ENCODE measurements around the gene SLC49A3.
"Not testable (repeated sequence)": the region's sequence is repeated elsewhere in the genome, so short reads cannot be mapped to it uniquely, and the experiment has no call there.

Gene SLC49A3

GRCh38 chr4:680928-681645 is 7.9 kb downstream of the SLC49A3 start:
- DNase-seq (ENCODE audit: low spot score) = no peak

GRCh38 chr4:680551-680927 is 8.4 kb downstream of the SLC49A3 start:
- no peak for DNase-seq (ENCODE audit: low spot score)

- DNase-seq (ENCODE audit: low spot score) = no peak
Measured at GRCh38 chr4:680091-680490, 8.9 kb downstream of the SLC49A3 start.

- DNase-seq (ENCODE audit: low spot score) = no peak
Measured at GRCh38 chr4:679629-680028, 9.3 kb downstream of the SLC49A3 start.

- DNase-seq (ENCODE audit: low spot score) = no peak
Measured at GRCh38 chr4:679104-679481, 9.9 kb downstream of the SLC49A3 start.

GRCh38 chr4:678331-679103 is 10.4 kb downstream of the SLC49A3 start:
- no peak for DNase-seq (ENCODE audit: low spot score)

- peak; percentile 78 for DNase-seq (ENCODE audit: low spot score)
Measured at GRCh38 chr4:677431-678293, 11.3 kb downstream of the SLC49A3 start.

GRCh38 chr4:676871-677235 is 12.1 kb downstream of the SLC49A3 start:
- no peak for DNase-seq (ENCODE audit: low spot score)

GRCh38 chr4:675980-676870 is 12.7 kb downstream of the SLC49A3 start:
- no peak for DNase-seq (ENCODE audit: low spot score)

- DNase-seq (ENCODE audit: low spot score) = no peak
Measured at GRCh38 chr4:675036-675882, 13.7 kb downstream of the SLC49A3 start.

- DNase-seq (ENCODE audit: low spot score) = peak; percentile 89
Measured at GRCh38 chr4:674172-675035, 14.5 kb downstream of the SLC49A3 start, which contains the start of the genes ATP5ME and MYL5. TSS of gene ATP5ME (minus strand) at chr4:674276. CDS start at chr4:674247, 29 bp downstream. TSS of gene MYL5 (plus strand) at chr4:674542. CDS start at chr4:678027, 3,485 bp downstream.

- DNase-seq (ENCODE audit: low spot score) = no peak
Measured at GRCh38 chr4:673349-674091, 15.4 kb downstream of the SLC49A3 start.

- DNase-seq (ENCODE audit: low spot score) = no peak
Measured at GRCh38 chr4:671769-672168, 17.2 kb downstream of the SLC49A3 start.

GRCh38 chr4:669806-670559 is 19.0 kb downstream of the SLC49A3 start:
- DNase-seq (ENCODE audit: low spot score) = not testable (repeated sequence)

GRCh38 chr4:668219-668618 is 20.7 kb downstream of the SLC49A3 start:
- not testable (repeated sequence) for DNase-seq (ENCODE audit: low spot score)

GRCh38 chr4:667545-667925 is 21.4 kb downstream of the SLC49A3 start:
- no peak for DNase-seq (ENCODE audit: low spot score)

- no peak for DNase-seq (ENCODE audit: low spot score)
Measured at GRCh38 chr4:666822-667544, 22.0 kb downstream of the SLC49A3 start.
